GM18909 (cell line): ENCODE data around the gene CRLF2.
"Not testable (repeated sequence)": the region's sequence is repeated elsewhere in the genome, so short reads cannot be mapped to it uniquely, and the experiment has no call there.

ENCODE experiments used
- ATAC-seq: cut with Tn5 transposase; IDR thresholded peaks from one replicate; pipeline ENCODE4 v1.9.1; 2021; ENCODE audit warnings: mild to moderate bottlenecking; ENCODE audit not compliant: unreplicated experiment, poor library complexity

The CRLF2 gene

DNA sequence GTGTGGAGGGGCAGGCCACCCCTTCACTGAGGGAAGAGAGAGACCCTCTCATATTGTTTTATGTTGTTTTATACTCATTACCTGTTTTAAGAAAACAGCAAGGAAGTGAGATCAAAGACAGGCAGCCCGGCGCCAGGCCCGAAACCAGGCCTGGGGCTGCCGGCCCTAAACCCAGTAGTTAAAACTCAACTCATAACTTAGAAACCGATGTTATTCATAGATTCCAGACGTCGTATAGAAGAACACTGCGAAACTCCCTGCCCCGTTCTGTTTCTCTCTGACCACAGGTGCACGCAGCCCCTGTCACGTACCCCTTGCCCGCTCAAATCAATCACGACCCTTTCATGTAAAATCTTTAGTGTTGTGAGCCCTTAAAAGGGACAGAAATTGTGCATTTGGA is 40.5 kb downstream of the CRLF2 start:
- ATAC-seq = not testable (repeated sequence)

DNA sequence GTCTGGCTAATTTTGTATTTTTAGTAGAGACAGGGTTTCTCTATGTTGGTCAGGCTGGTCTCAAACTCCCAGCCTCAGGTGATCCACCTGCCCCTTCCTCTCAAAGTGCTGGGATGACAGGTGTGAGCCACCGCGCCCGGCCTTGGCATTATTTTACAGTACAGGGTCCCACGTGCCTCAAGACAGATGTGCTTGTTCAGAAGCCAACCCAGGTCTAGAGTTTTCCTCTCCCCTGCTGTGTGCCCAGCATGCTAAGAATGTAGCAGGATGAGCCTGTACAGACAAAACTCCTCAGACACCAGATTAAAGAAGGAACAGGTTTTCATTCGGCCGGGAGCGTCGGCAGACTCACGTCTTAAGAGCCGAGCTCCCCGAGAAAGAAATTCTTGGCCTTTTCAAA is 42.2 kb downstream of the CRLF2 start:
- no peak for ATAC-seq

DNA sequence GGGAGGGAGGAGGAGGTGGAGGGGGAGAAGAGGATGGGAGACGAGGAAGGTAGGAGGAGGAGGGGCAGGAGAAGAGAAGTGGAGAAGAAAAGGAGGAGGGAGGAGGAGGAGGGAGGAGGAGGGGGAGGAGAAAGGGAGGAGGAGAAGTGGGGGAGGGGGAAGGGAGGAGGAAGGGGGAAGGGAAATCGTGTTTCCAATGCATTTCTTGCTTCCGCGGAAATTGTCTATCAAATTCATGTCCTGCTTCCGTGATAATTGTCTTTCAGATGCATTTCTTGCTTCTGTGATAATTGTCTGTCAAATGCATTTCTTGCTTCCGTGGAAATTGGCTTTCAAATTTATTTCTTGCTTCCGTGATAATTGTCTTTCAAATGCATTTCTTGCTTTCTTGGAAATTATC is 43.3 kb downstream of the CRLF2 start:
- ATAC-seq = no peak

DNA sequence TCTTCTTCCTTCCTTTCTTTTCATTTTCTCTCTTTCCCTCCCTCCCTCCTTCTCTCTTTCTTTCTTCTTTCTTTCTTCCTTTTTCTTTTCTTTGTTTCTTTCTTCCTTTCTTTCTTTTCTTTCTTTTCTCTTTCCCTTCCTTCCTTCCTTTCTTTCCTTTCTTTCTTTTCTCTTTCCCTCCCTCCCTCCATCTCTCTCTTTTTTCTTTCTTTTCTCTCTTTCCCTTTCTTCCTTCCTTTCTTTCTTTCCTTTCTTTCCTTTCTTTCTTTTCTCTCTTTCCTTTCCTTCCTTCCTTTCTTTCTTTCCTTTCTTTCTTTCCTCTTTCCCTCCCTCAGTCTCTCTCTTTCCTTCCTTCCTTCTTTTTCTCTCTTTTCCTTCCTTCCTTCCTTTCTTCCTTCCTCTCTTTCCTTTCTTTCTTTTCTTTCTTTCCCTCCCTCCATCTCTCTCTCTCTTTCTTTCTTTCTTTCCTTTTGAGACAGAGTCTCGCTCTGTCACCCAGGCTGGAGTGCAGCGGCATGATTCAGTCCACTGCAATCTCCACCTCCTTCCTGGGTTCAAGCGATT is 44.4 kb downstream of the CRLF2 start:
- no peak for ATAC-seq

DNA sequence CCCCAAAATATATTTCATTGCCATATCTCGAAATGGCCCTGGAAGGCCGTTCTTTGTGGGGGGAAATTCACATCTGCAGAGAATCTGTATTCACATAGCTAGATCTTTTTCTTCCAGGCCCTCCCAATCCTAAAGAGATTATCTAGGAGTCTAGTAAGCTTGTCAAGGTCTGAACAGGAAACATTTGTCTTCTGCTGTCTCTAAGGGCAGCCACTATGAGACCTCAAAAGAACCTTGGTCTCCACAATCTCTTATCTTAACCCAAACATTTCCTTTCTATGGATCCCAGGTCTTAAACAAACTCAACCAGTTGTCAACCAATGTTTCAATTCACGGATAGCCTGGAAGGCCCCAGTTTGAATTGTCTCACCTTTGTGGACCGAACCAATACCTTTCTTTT is 45.0 kb downstream of the CRLF2 start:
- no peak for ATAC-seq

DNA sequence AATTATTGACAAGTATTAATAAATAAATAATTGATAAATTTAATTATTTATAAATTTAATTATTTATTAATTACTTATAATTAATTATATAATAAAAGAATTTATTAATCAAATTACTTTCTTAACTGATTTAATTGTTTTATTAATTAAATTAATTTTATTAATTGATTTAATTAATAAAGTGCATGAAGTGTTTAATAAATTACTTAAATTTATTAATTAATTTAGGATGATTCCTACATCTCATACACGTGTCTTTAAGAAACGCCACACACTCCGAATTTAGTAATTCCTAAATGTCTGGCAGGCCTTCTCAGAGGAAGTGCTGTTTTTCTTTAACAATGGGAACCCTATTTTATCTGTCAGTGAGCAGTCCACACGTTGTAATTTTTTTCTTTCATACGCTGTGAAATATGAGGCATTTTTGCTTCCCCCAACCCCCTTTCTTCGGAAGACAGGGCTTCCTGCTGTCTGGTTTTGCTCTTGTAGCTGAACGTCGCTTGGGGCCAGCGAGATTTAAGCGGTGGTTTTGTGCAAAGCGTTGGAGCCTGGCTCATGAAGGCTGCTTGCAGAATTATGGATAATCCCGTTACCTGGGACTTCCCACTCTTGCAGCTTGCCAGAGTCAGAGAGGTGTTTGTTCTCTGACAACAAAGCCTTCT is 46.8 kb downstream of the CRLF2 start:
- ATAC-seq = no peak

DNA sequence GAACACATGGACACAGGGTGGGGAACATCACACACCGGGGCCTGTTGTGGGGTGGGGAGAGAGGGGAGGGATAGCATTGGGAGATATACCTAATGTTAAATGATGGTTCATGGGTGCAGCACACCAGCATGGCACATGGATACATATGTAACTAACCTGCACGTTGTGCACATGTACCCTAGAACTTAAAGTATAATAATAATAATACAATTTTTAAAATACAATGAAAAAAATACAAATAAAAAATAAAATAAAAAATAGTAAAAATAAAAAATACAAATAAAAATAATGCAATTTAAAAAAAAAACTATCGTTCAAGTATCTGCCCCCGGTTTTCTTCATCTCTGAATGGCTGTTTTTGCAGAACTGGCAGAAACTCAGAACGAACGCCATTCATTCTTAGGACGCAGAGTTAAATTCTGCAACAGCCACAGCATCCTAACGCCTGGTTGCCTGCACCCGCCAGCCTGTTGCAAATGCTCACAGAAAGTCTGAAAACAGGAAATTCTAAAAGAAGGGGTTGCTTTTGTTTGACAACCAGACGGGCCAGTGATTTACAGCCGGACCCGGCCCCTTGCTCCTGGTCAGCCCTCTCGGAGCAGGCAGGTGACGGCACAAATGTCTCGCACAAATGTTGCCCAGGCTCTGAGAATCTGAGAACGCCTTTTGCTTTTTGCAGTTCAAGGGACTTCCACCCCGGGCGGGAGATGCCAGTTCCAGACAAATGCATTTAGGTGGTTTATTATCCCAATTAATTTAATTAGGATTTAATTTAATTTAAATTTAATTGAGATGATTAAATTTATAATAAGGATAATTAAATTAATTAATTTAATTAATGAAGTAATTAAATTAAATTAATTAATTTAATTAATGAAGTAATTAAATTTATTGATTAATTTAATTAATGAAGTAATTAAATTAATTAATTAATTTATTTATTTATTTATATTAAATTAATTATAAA is 47.8 kb downstream of the CRLF2 start:
- ATAC-seq = no peak

DNA sequence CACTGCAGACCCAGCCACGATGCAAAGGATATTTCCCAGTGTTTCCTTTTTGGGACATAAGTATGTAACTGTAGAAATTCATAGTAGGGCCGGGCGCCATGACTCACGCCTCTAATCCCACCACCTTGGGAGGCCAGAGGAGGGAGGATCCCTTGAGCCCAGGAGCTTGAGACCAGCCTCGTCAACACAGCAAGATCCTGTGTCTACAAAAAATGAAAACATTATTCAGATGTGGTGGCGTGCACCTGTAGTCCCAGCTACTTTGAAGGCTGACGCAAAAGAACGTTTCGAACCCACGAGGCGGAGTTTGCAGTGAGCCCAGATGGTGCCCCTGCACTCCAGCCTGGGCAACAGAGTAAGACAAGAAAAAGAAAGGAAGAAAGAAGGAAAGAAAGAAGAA is 49.2 kb downstream of the CRLF2 start:
- no peak for ATAC-seq

DNA sequence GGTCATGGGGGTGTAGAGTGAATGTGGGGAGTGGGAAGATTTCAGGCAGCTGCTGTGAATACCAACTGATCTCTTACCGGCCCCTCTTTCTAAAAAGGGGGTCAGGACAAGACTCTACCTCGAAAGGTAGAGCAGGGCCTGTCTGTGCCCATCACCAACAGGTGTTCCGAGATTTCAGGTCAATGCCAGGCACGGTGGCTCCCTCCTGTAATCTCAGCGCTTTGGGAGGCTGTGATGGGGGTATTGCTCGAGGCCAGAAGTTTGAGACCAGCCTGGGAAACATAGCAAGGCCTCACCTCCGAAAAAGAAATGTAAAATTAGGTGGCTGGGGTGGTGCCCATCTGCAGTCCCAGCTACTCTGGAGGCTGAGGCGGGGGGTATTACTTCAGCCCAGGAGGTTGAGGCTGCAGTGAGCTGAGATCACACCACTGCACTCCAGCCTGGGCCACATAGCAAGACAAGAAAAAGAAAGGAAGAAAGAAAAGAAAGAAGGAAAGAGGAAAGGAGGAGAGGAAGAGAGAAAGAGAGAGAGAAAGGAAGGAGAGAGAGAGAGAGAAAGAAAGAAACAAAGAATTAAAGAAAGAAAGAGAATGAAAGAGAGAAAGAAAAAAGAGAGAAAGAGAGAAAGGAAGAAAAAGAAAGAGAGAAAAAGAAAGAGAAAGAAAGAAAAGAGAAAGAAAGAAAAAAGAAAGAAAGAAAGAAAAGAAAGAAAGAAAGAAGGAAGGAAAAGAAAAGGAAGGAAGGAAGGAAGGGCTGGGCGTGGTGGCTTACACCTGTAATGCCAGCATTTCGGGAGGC is 50.1 kb downstream of the CRLF2 start:
- no peak for ATAC-seq

DNA sequence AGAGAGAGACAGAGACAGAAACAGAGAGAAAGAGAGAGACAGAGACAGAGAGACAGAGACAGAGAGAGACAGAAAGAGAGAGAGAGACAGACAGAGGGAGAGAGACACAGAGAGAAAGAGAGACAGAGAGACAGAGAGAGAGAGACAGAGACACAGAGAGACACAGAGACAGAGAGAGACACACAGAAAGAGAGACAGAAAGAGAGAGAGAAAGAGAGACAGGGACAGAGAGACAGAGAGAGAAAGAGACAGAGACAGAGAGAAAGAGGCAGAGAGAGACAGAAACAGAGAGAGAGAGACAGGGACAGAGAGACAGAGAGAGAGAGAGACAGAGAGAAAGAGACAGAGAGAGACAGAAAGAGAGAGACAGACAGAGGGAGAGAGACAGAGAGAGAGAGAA is 52.9 kb downstream of the CRLF2 start:
- no peak for ATAC-seq

DNA sequence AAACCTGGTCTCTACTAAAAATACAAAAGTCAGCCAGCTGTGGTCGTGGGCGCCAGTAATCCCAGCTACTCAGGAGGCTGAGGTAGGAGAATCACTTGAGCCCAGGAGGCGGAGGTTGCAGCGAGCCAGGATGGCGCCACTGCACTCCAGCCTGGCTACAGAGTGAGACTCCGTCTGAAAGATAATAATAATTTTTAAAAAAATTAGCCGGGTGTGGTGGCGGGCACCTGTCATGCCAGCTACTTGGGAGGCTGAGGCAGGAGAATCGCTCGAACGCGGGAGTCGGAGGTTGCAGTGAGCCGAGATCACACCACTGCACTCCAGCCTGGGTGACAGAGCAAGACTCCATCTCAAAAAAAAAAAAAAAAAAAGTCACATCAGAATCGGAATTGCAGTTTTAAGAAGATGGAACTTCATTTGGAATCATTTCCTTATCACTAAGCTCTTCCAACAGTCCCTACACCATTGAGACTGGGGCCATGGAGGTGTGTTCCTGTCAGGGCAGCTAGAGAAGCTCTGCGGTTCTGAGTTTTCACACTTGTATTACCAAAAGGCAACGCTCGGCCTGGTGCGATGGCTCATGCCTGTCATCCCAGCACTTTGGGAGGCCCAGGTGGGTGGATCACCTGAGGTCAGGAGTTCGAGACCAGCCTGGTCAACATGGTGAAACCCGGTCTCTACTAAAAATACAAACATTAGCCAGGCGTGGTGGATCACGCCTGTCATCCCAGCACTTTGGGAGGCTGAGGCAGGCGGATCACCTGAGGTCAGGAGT is 55.6 kb downstream of the CRLF2 start:
- ATAC-seq = not testable (repeated sequence)

DNA sequence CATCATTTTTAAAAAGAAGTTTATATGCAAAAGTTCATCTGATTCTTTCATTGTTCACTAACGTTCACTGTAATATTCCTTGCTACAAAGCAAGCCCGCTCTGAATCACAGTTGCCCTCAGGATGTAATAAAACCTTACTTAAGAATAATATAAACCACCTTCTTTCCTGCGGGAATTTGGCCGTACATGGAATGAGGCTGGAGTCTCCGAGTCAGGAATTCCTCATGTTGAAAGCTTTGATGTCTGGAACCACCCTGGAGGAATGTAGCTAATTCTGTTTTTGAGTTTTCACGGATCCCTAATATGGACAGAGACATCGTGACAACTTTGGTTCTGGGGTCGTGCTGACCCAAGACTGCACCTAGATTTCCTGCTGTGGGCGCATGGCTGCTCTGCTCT is 58.5 kb downstream of the CRLF2 start:
- ATAC-seq = no peak

DNA sequence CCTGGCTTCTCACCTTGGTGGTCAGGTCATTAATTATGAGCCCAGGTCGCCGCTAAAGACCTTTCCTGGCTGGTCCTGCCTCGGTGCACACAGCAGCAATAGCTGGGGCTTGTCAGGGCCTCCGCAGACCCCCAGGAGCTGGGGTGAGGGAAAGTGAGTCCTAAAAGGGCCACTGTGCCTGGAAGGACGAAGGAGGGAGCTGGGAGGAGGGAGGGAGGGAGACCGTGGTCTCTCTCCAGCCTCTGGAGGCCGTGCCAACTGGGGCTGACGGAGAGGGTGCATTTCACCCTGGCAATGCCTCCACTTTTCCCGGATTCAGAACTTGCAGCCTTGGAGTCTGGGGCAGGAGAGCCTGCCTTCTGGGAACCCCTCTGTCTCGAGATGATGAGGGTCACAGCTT is 60.4 kb downstream of the CRLF2 start:
- no peak for ATAC-seq

DNA sequence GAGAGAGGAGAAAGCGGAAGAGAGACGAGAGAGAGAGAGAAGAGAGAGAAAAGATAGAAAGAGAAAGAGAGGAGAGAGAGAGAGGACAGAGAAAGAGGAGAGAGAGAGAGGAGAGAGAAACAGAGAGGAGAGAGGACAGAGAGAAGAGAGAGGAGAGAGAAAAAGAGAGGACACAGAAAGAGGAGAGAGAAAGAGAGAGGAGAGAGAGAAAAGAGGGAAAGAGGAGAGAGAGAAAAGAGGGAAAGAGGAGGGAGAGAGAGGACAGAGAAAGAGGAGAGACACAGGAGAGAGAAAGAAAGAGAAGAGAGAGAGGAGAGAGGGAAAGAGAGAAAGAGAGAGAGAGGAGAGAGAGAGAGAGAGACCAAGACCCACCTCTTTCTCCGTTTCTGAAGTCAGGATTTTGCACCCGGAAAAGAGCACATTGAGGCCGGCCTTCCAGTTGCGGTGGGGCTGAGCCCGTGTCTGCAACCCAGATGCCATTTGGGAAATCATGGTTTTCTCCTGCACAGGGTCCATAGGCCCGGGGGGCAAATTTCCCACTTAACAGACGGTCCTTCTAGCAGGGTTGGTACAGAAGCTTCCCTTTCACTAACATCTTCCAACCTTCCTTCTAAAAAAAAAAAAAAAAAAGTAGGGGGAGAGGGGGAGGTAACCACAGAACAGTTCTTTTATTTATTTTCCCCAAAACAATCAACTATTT is 60.9 kb downstream of the CRLF2 start:
- no peak for ATAC-seq

DNA sequence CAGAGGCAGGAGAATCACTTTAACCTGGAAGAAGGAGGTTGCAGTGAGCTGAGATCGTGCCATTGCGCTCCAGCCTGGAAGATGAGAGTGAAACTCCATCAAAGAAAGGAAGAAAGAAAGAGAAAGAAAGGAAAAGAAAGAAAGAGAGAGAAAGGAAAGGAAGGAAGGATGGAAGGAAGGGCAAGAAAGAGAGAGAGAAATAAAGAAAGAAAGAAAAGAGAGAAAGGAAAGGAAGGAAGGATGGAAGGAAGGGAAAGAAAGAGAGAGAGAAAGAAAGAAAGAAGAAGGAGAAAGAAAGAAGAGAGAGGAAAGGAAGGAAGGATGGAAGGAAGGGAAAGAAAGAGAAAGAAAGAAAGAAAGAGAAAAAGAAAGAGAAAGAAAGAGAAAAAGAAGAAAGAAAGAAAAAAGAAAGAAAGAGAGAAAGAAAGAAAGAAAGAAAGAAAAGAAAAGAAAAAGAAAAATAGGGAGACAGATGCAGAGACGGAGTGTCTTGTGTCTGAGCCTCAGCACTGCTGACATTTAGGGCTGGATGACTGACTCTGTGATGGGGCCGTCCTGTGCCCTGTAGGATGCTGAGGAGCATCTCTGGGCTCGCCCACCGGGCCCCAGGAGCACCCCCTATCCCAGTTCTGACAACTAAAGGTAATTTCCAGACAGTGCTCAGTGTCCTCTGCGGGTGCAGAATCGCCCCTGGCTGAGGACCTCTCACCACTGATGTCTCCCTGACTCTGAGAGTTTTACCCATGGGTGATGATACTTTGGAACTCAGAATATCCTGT is 61.7 kb downstream of the CRLF2 start:
- no peak for ATAC-seq

DNA sequence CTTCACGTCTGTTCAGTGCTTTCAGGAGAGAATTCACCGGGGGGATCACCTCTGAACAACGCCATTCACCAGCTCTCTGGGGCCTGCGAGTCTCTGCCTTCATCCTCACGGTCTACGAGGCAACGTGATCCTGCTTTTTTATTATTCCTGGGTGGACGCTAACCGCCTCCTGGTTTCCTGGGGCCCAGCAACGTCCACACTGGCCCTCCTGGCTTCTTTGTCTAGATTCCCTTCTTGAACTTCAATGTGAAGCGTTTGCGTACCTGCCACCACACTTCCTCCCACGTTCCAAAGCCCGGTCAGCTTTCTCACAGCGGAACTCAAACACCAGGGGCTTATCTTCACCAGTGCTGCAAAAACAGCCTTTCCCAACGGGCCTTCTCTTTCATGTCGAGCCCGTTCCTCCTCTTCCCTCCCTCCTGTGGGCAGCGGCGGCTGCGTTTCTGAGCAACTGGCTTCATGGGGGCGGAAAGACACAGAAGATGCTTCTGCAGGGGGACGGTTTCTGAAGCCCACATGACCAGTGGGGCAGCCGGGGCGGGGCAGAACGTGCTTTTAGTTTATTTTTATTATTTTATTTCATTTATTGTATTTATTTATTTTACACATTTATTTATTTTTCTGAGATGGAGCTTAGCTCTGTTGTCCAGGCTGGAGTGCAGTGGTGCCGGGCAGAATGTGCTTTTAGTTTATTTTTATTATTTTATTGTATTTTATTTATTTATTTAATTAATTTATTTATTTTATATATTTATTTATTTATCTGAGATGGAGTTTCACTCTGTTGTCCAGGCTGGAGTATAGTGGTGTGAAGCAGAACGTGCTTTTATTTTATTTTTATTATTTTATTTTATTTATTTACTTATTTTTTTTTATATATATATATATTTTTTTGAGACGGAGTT is 64.6 kb downstream of the CRLF2 start:
- no peak for ATAC-seq

DNA sequence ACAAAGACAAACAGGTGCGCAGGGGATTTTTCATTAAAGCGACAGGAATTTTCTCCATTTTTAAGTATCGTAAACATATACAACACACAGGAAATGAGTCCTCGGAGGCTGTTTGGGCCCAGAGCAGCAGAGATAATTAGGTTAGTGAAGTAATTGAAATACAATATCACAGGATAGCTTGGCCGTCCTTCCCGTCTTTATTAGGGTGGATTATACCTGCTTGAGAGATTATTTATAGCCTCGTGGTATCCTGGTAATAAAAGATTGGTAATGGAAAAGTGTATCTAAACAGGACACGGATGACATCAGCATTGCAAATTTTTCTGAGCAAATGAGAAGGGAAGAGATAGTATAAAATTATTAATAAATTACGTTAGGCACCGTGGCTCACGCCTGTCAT is 68.2 kb downstream of the CRLF2 start:
- ATAC-seq = no peak
